Central memory CD8-positive, alpha-beta T cell (primary cell): ENCODE data around the gene HDAC9.
"Not testable (repeated sequence)": the region's sequence is repeated elsewhere in the genome, so short reads cannot be mapped to it uniquely, and the experiment has no call there.

Experiments
- ATAC-seq: fragments of 150-1000 bp; cut with Tn5 transposase; replicated peaks from 2 replicates; pipeline ENCODE4 v1.10.0; 2022; ENCODE audit warnings: mild to moderate bottlenecking, moderate FRiP score, moderate number of reproducible peaks; ENCODE audit not compliant: poor library complexity, severe bottlenecking; ENCODE audit errors: extremely low read depth
- DNase-seq, 2 donors: peaks; one replicate each; pipeline ENCODE4 v3.0.0; 2021; ENCODE audit warnings: low spot score in 2 of 2
- H3K27ac Mint-ChIP-seq: one replicate; pipeline ENCODE4 v1.8.0; 2022; ENCODE audit warnings: low read depth, mild to moderate bottlenecking, moderate library complexity, mixed read lengths
- H3K27me3 Mint-ChIP-seq: one replicate; pipeline ENCODE4 v1.8.0; 2022; ENCODE audit warnings: mixed read lengths
- H3K36me3 Mint-ChIP-seq: one replicate; pipeline ENCODE4 v1.8.0; 2022; ENCODE audit warnings: mild to moderate bottlenecking, moderate library complexity, mixed read lengths; ENCODE audit not compliant: insufficient read depth
- H3K4me1 Mint-ChIP-seq: one replicate; pipeline ENCODE4 v1.8.0; 2022; ENCODE audit warnings: mixed read lengths
- H3K4me3 Mint-ChIP-seq: one replicate; pipeline ENCODE4 v1.8.0; 2022; ENCODE audit warnings: mild to moderate bottlenecking, moderate library complexity, mixed read lengths
- H3K9me3 Mint-ChIP-seq: one replicate; pipeline ENCODE4 v1.8.0; 2022; ENCODE audit warnings: mixed read lengths

Gene HDAC9

GRCh38 chr7:19024261-19024660, 528.7 kb downstream of the HDAC9 start:
- no peaks in the 10 kb centered on the region for H3K36me3 Mint-ChIP-seq
- no peak for DNase-seq
- no peaks in the 10 kb centered on the region for H3K27me3 Mint-ChIP-seq
- no peaks in the 10 kb centered on the region for H3K4me1 Mint-ChIP-seq
- peaks cover 9% of the 10 kb centered on the region for H3K9me3 Mint-ChIP-seq
- H3K27ac Mint-ChIP-seq, result no peak overlapping the region
- ATAC-seq, result no peak
- H3K4me3 Mint-ChIP-seq, result no peak overlapping the region

- ATAC-seq (no peak), DNase-seq (no peak)
- Mint-ChIP-seq H3K4me1 (no peaks in the 10 kb centered on the region), H3K36me3 (no peaks in the 10 kb centered on the region), H3K4me3 (no peak overlapping the region), H3K9me3 (peaks cover 13% of the 10 kb centered on the region), H3K27ac (no peak overlapping the region), H3K27me3 (no peaks in the 10 kb centered on the region)
Measured at GRCh38 chr7:19026888-19027287, 531.3 kb downstream of the HDAC9 start.

- DNase-seq (no peak), ATAC-seq (no peak)
- Mint-ChIP-seq H3K27ac (no peak overlapping the region), H3K36me3 (no peaks in the 10 kb centered on the region), H3K9me3 (peaks cover 10% of the 10 kb centered on the region), H3K4me3 (no peak overlapping the region), H3K4me1 (no peaks in the 10 kb centered on the region), H3K27me3 (no peaks in the 10 kb centered on the region)
Measured at GRCh38 chr7:19030281-19030680, 534.7 kb downstream of the HDAC9 start.

- DNase-seq, H3K27me3 Mint-ChIP-seq, H3K27ac Mint-ChIP-seq, H3K4me3 Mint-ChIP-seq, H3K36me3 Mint-ChIP-seq, ATAC-seq, H3K4me1 Mint-ChIP-seq: not testable (repeated sequence)
- peaks cover 19% of the 10 kb centered on the region for H3K9me3 Mint-ChIP-seq
Measured at GRCh38 chr7:19032942-19033341, 537.4 kb downstream of the HDAC9 start.

DNA sequence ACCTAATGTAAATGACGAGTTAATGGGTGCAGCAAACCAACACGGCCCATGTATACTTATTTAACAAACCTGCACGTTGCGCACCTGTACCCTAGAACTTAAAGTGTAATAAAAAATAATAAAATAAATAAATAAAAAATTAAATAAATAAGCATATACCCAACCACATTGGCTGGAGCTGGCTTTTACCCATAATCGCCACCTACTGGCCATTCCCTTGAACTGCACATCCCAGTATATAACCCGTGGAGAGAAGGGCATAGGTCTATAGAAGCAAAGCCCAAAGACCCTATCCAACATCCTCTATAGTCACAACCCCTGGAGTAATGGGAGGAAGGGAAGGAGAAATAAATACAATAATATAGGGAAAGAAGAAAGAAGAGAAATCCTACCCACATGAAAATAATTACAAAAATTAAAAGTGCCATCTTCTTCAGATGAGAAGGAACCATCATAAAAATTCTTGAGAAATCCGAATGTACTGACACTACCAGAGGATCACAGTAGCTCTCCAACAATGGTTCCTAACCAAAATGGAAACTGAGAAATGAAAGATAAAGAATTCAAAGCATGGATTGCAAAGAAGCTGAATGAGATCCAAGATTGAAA, 556.3 kb downstream of the HDAC9 start:
- Mint-ChIP-seq H3K4me3 (no peak overlapping the region), H3K27ac (no peak overlapping the region), H3K4me1 (no peaks in the 10 kb centered on the region), H3K36me3 (no peaks in the 10 kb centered on the region), H3K9me3 (peaks cover 8% of the 10 kb centered on the region), H3K27me3 (no peaks in the 10 kb centered on the region)
- ATAC-seq (no peak), DNase-seq (no peak)
